Fibroblast of peridontal ligament (primary cell): ENCODE results near the gene DYRK1A.

Source experiments
- DNase-seq: peaks from one replicate; pipeline ENCODE4 v3.0.0-alpha.2; 2010; ENCODE audit errors: extremely low read depth

Gene DYRK1A

GRCh38 chr21:37384416-37384815 is 17.8 kb downstream of the DYRK1A start:
- no peak for DNase-seq

GRCh38 chr21:37385179-37385765 is 18.7 kb downstream of the DYRK1A start:
- no peak for DNase-seq

- no peak for DNase-seq
Observed at GRCh38 chr21:37386151-37386550, 19.6 kb downstream of the DYRK1A start.

GRCh38 chr21:37389456-37389855 is 22.9 kb downstream of the DYRK1A start:
- peak; percentile 74 for DNase-seq

GRCh38 chr21:37391666-37392065 is 25.1 kb downstream of the DYRK1A start:
- no peak for DNase-seq

- DNase-seq, result no peak
Observed at GRCh38 chr21:37392441-37392840, 25.9 kb downstream of the DYRK1A start.

- no peak for DNase-seq
Observed at GRCh38 chr21:37393030-37393429, 26.5 kb downstream of the DYRK1A start.

GRCh38 chr21:37393786-37394185 is 27.2 kb downstream of the DYRK1A start:
- DNase-seq, result no peak

GRCh38 chr21:37395961-37396360 is 29.4 kb downstream of the DYRK1A start:
- DNase-seq, result no peak

GRCh38 chr21:37396855-37397254 is 30.3 kb downstream of the DYRK1A start:
- DNase-seq, result no peak

GRCh38 chr21:37398697-37399096 is 32.1 kb downstream of the DYRK1A start:
- DNase-seq, result no peak

GRCh38 chr21:37402251-37402867 is 35.8 kb downstream of the DYRK1A start:
- no peak for DNase-seq

GRCh38 chr21:37405629-37406028 is 39.1 kb downstream of the DYRK1A start:
- DNase-seq, result no peak

GRCh38 chr21:37407719-37408420 is 41.3 kb downstream of the DYRK1A start:
- peak; percentile 56 for DNase-seq

GRCh38 chr21:37408464-37409193 is 42.1 kb downstream of the DYRK1A start:
- peak; percentile 17 for DNase-seq

- DNase-seq, result no peak
Observed at GRCh38 chr21:37410639-37411038, 44.1 kb downstream of the DYRK1A start.

GRCh38 chr21:37412603-37413360 is 46.2 kb downstream of the DYRK1A start:
- peak; percentile 84 for DNase-seq

GRCh38 chr21:37413553-37414291 is 47.1 kb downstream of the DYRK1A start:
- DNase-seq, result no peak

GRCh38 chr21:37414292-37415253 is 48.0 kb downstream of the DYRK1A start:
- DNase-seq, result no peak

- DNase-seq, result no peak
Observed at GRCh38 chr21:37415939-37416338, 49.4 kb downstream of the DYRK1A start.
